GM12878 (cell line): ENCODE results near the gene FBXW7. TPM values are rescaled to one million over a fixed set of nuclear protein-coding genes. Genes with fewer than 3 reads are reported as not detected.

ENCODE experiments used
- ATAC-seq: fragments of 200-7000 bp; cut with Tn5 transposase; 3 replicates; pipeline ENCODE4 v1.9.1; 2020; ENCODE audit warnings: mild to moderate bottlenecking, moderate library complexity
- BruUV-seq: library from RNA; stranded (reverse); fragments of 400-500 nt; replicated peaks from 2 replicates; lab custom pipeline; 2021; lab: Mats Ljungman, UMichigan
- CTCF ChIA-PET: fragments of 300-600 bp; sonication (Branson Sonifier 250); formaldehyde crosslinking; extraction: SDS; loops from one replicate; lab custom pipeline; 2021; ENCODE audit warnings: inconsistent platforms; lab: Yijun Ruan, JAX
- POLR2A ChIA-PET: fragments of 350-600 bp; formaldehyde crosslinking; extraction: SDS; loops from one replicate; lab custom pipeline; 2021; ENCODE audit warnings: inconsistent platforms; lab: Charles Lee
- RAD21 ChIA-PET: fragments of 300-600 bp; sonication (Branson Sonifier 250); formaldehyde crosslinking; loops from one replicate; lab custom pipeline; 2023; ENCODE audit warnings: antibody characterized with exemption; ENCODE audit not compliant: unreplicated experiment; lab: Charles Lee
- SMC1A ChIA-PET: fragments of 300-600 bp; sonication (Branson Sonifier 250); formaldehyde crosslinking; loops from one replicate; lab custom pipeline; 2023; ENCODE audit not compliant: unreplicated experiment, uncharacterized antibody; lab: Charles Lee
- DNase-seq: peaks from one replicate; pipeline ENCODE4 v3.0.0-alpha.2; 2011; ENCODE audit warnings: low read depth, low spot score
- FAIRE-seq: peaks from 3 replicates; lab custom pipeline; 2011; peaks lifted over from hg19 to GRCh38; lab: Jason Lieb, UNC
- H2AFZ ChIP-seq: 2 replicates; pipeline ENCODE4 v1.6.0; 2011; ENCODE audit warnings: low read depth, low read length, control low read depth; ENCODE audit not compliant: control insufficient read depth
- H3K27ac ChIP-seq: 2 replicates; pipeline ENCODE4 v1.5.1; 2011; ENCODE audit warnings: control low read depth; ENCODE audit not compliant: control insufficient read depth, insufficient read depth
- H3K27me3 ChIP-seq, 2 experiments: replicated peaks in 1 of 2; 2 replicates each; pipeline versions ENCODE4 v1.6.0 to v1.6.1; 2011; ENCODE audit warnings: low read length in 1 of 2; ENCODE audit not compliant: control insufficient read depth in 2 of 2, insufficient read depth in 2 of 2
- H3K36me3 ChIP-seq, 2 experiments: 2 replicates each; pipeline ENCODE4 v1.5.1; 2011; ENCODE audit warnings: low read length in 1 of 2; ENCODE audit not compliant: control insufficient read depth in 2 of 2, insufficient read depth in 2 of 2
- H3K4me1 ChIP-seq: 2 replicates; pipeline ENCODE4 v1.6.1; 2011; ENCODE audit warnings: mild to moderate bottlenecking, low read length, moderate library complexity, mixed read lengths; ENCODE audit not compliant: control insufficient read depth, insufficient read depth
- H3K4me2 ChIP-seq: 2 replicates; pipeline ENCODE4 v1.6.0; 2011; ENCODE audit warnings: control low read depth; ENCODE audit not compliant: control insufficient read depth, insufficient read depth
- H3K4me3 ChIP-seq: fragments of 200-600 bp; sonication (generic); 2 replicates; pipeline ENCODE4 v1.5.1; 2016
- H3K79me2 ChIP-seq: 2 replicates; pipeline ENCODE4 v1.6.0; 2011; ENCODE audit warnings: low read length; ENCODE audit not compliant: control insufficient read depth, insufficient read depth
- H3K9ac ChIP-seq: 2 replicates; pipeline ENCODE4 v1.8.0; 2011; ENCODE audit warnings: low read length, control low read depth, mixed read lengths; ENCODE audit not compliant: control insufficient read depth, insufficient read depth
- H3K9me3 ChIP-seq: replicated peaks from 3 replicates; pipeline ENCODE4 v1.5.1; 2011; ENCODE audit warnings: mild to moderate bottlenecking, low read length; ENCODE audit not compliant: control insufficient read depth, insufficient read depth
- H4K20me1 ChIP-seq: 2 replicates; pipeline ENCODE4 v1.6.0; 2011; ENCODE audit not compliant: control insufficient read depth, insufficient read depth
- BCLAF1 ChIP-seq: fragments of 450-650 bp; IDR thresholded peaks from 2 replicates; pipeline ENCODE4 v1.6.1; 2017; ENCODE audit warnings: antibody characterized with exemption, mild to moderate bottlenecking, moderate library complexity
- BHLHE40 ChIP-seq, 2 experiments: fragments of 450-650 bp in 1 of 2; IDR thresholded peaks; 2 replicates each; pipeline ENCODE4 v1.6.1; 2011 to 2017; ENCODE audit warnings: low read depth in 2 of 2, borderline replicate concordance in 1 of 2, improper control_type of control experiment in 1 of 2, low read length in 1 of 2, mild to moderate bottlenecking in 1 of 2
- BRCA1 ChIP-seq: IDR thresholded peaks from 2 replicates; pipeline ENCODE4 v1.6.1; 2011; ENCODE audit warnings: low read depth, low read length, improper control_type of control experiment
- CBX5 ChIP-seq: sonication (generic); IDR thresholded peaks from 2 replicates; pipeline ENCODE4 v1.6.1; 2016; ENCODE audit warnings: low read depth, moderate library complexity, mild to moderate bottlenecking, inconsistent platforms
- ETV6 ChIP-seq, 2 experiments: fragments of 450-650 bp in 1 of 2; IDR thresholded peaks in 1 of 2; conservative IDR thresholded peaks in 1 of 2; 2 replicates each; pipeline ENCODE4 v1.6.1; 2014; ENCODE audit warnings: antibody characterized with exemption in 1 of 2, borderline replicate concordance in 1 of 2, low read depth in 1 of 2, mild to moderate bottlenecking in 1 of 2, moderate library complexity in 1 of 2
- FOS ChIP-seq: IDR thresholded peaks from 3 replicates; pipeline ENCODE4 v1.6.1; 2011; ENCODE audit warnings: borderline replicate concordance; ENCODE audit not compliant: insufficient read length; ENCODE audit errors: extremely low read depth
- HCFC1 ChIP-seq: fragments of 150-350 bp; IDR thresholded peaks from 2 replicates; pipeline ENCODE4 v1.6.1; 2014; ENCODE audit warnings: low read length
- JUND ChIP-seq: IDR thresholded peaks from 2 replicates; pipeline ENCODE4 v1.6.1; 2012; ENCODE audit warnings: low read depth, mild to moderate bottlenecking, low read length, improper control_type of control experiment, moderate library complexity
- KDM1A ChIP-seq: fragments of 200-600 bp; sonication (generic); IDR thresholded peaks from 2 replicates; pipeline ENCODE4 v1.6.1; 2016; ENCODE audit warnings: borderline replicate concordance
- MYB ChIP-seq: fragments of 150-350 bp; IDR thresholded peaks from 2 replicates; pipeline ENCODE4 v1.6.1; 2014; ENCODE audit warnings: mild to moderate bottlenecking, low read depth, low read length, borderline replicate concordance
- NBN ChIP-seq: fragments of 450-650 bp; IDR thresholded peaks from 2 replicates; pipeline ENCODE4 v1.6.1; 2016
- NKRF ChIP-seq: fragments of 450-650 bp; conservative IDR thresholded peaks from 2 replicates; pipeline ENCODE4 v1.6.1; 2017; ENCODE audit warnings: mild to moderate bottlenecking, moderate library complexity
- SMAD1 ChIP-seq: fragments of 450-650 bp; IDR thresholded peaks from 2 replicates; pipeline ENCODE4 v1.6.1; 2018; ENCODE audit warnings: mild to moderate bottlenecking, low read depth; ENCODE audit not compliant: partially characterized antibody
- TARDBP ChIP-seq: IDR thresholded peaks from 2 replicates; pipeline ENCODE4 v1.6.1; 2016; ENCODE audit warnings: borderline replicate concordance
- ZBED1 ChIP-seq: IDR thresholded peaks from 2 replicates; pipeline ENCODE4 v1.6.1; 2016; ENCODE audit warnings: borderline replicate concordance
- ZNF274 ChIP-seq: IDR thresholded peaks from one replicate; pipeline ENCODE4 v1.8.0; 2011; ENCODE audit not compliant: insufficient read length, insufficient read depth
- ZSCAN29 ChIP-seq: fragments of 450-650 bp; IDR thresholded peaks from 2 replicates; pipeline ENCODE4 v1.6.1; 2017; ENCODE audit warnings: mild to moderate bottlenecking, moderate library complexity
- WGBS: methylation state at CpG from one replicate; pipeline ENCODE4 v1.1.6; 2016; ENCODE audit warnings: low lambda C conversion rate; ENCODE audit not compliant: insufficient replicate concordance, insufficient coverage; ENCODE audit errors: missing lambda C conversion rate; 5-methylcytosine and 5-hydroxymethylcytosine counted together
- in situ Hi-C: fragments of 300-500 bp; cut with MboI; formaldehyde crosslinking; loops from 9 replicates; pipeline ENCODE4 v1.14.3; 2018; ENCODE audit warnings: mixed read lengths
- intact Hi-C: fragments of 100-400 bp; cut with micrococcal nuclease; formaldehyde crosslinking; loops from one replicate; pipeline ENCODE4 v1.14.2; 2022; ENCODE audit not compliant: unreplicated experiment
- polyA plus RNA-seq, 11 experiments: library from polyadenylated mRNA; depleted of rRNA in 4 of 11; unstranded in 6 of 11; stranded (reverse) in 5 of 11; fragments of >200 nt; fragmentation: Nextera tagmentation in 4 of 11; fragmentation: Illumina TruSeq in 1 of 11; extraction: Ambion mirVana in 4 of 11; extraction: Trizol in 1 of 11; gene quantifications; 1 replicate in 1 of 11; 2 replicates in 10 of 11; pipeline versions ENCODE4 v1.2.1 to v1.2.3, GENCODE V29; 2011 to 2016; ENCODE audit warnings: inconsistent platforms in 2 of 11, missing spikeins in 2 of 11, low read depth in 1 of 11
- total RNA-seq, 4 experiments: library from RNA; depleted of rRNA in 3 of 4; stranded (reverse); fragments of >200 nt in 3 of 4; fragmentation: Illumina TruSeq in 1 of 4; extraction: Trizol in 1 of 4; gene quantifications; 2 replicates each; pipeline versions ENCODE4 v1.2.1 to v1.2.3, GENCODE V29; 2013 to 2021

FBXW7 gene
- total and polyA plus RNA-seq, 10 of the 15 experiments (the other 5 are each of a cell fraction or from before 2014, with no cell fraction given): 35.8 to 118 (median 47.2) TPM

- Histone ChIP-seq H2AFZ (no peak overlapping the region), H3K9ac (no peak overlapping the region), H4K20me1 (no peaks in the 10 kb centered on the region), H3K36me3 (peaks cover 0 to 15% of the 10 kb centered on the region in 2 experiments; a peak in 2 of 4 replicates), H3K79me2 (peaks cover 90% of the 10 kb centered on the region), H3K4me1 (peaks cover 42% of the 10 kb centered on the region), H3K4me2 (peak overlapping the region; percentile 84), H3K9me3 (peaks cover 9% of the 10 kb centered on the region), H3K4me3 (peak overlapping the region; percentile 9; the same call in 1 of the 2 replicates), H3K27me3 (no peaks in the 10 kb centered on the region), H3K27ac (peak overlapping the region; percentile 57)
- SMC1A ChIA-PET: interaction anchor here (1.2 to 8.9 kb wide), 15 partner anchors 9 to 121 kb away, joined by 3 to 113 read pairs (median 8); partner anchors contain the start of gene FBXW7
- in situ Hi-C loops: no loop called here
- TF ChIP-seq BRCA1: no peak
- no peak for TF ChIP-seq BHLHE40 (IDR thresholded peaks at IDR 0.05; ENCODE audit: borderline replicate concordance in 1 of 2, low read depth in 2 of 2, low read length in 1 of 2)
- TF ChIP-seq CBX5: no peak
- no peak for TF ChIP-seq TARDBP
- no peak for TF ChIP-seq BCLAF1
- no peak for TF ChIP-seq NKRF
- TF ChIP-seq KDM1A: no peak
- TF ChIP-seq ZNF274: no peak
- no peak for TF ChIP-seq ZBED1
- TF ChIP-seq SMAD1: no peak
- TF ChIP-seq NBN: no peak
- TF ChIP-seq JUND: no peak
- TF ChIP-seq ZSCAN29: no peak
- TF ChIP-seq HCFC1: no peak
- TF ChIP-seq FOS: no peak
- TF ChIP-seq MYB: no peak
- TF ChIP-seq ETV6 (conservative IDR thresholded peaks at IDR 0.05 in 1 of 2, IDR thresholded peaks at IDR 0.05 in 1 of 2; ENCODE audit: borderline replicate concordance in 1 of 2, low read depth in 1 of 2): no peak
- 45% methylated on average over 2 of the region's 2 CpGs for WGBS
- ATAC-seq: peak; percentile 3
- TSS peak; percentile 30 for BruUV-seq
- CTCF ChIA-PET: interaction anchor here (0.9 to 8.3 kb wide), 10 partner anchors 8 to 213 kb away, joined by 3 to 80 read pairs (median 6); partner anchors contain the start of gene FBXW7
- RAD21 ChIA-PET: interaction anchor here (1.0 to 7.2 kb wide), 12 partner anchors 8 to 115 kb away, joined by 3 to 114 read pairs (median 8); partner anchors contain the start of gene FBXW7
- POLR2A ChIA-PET: interaction anchor here (1.2 to 3.5 kb wide), 4 partner anchors 9 to 19 kb away, joined by 4 to 37 read pairs (median 8); partner anchors contain the start of gene FBXW7
- no peak for DNase-seq
- intact Hi-C loops: no loop called here
- FAIRE-seq: no peak
Measured at GRCh38 chr4:152522245-152522644, 13.6 kb downstream of the FBXW7 start.
